WTC11 (cell line): Measurements from ENCODE around the gene RCAN1. TPM values are rescaled to one million over a fixed set of nuclear protein-coding genes. Genes with fewer than 3 reads are reported as not detected.

Experiments
- ATAC-seq: fragments of 200-7000 bp; cut with Tn5 transposase; 2 replicates; pipeline ENCODE4 v1.10.0; 2021; ENCODE audit warnings: mild to moderate bottlenecking, moderate library complexity
- CTCF ChIA-PET: fragments of 300-600 bp; sonication (Branson Sonifier 250); formaldehyde crosslinking; loops from one replicate; lab custom pipeline; 2021; ENCODE audit warnings: antibody characterized with exemption; lab: Charles Lee
- POLR2A ChIA-PET: fragments of 350-600 bp; sonication (Branson Sonifier 250); formaldehyde crosslinking; loops from one replicate; lab custom pipeline; 2021; ENCODE audit warnings: antibody characterized with exemption; lab: Charles Lee
- DNase-seq: peaks from one replicate; pipeline ENCODE4 v3.0.0; 2021; ENCODE audit warnings: low spot score
- H3K27ac Mint-ChIP-seq: 2 replicates; pipeline ENCODE4 v1.8.0; 2021; ENCODE audit warnings: mixed read lengths
- H3K27me3 Mint-ChIP-seq: 2 replicates; pipeline ENCODE4 v1.8.0; 2021; ENCODE audit warnings: low read depth, mild to moderate bottlenecking, moderate library complexity, mixed read lengths
- H3K36me3 Mint-ChIP-seq: 2 replicates; pipeline ENCODE4 v1.8.0; 2021; ENCODE audit warnings: mixed read lengths
- H3K4me1 Mint-ChIP-seq: 2 replicates; pipeline ENCODE4 v1.8.0; 2022; ENCODE audit warnings: mixed read lengths
- H3K4me3 Mint-ChIP-seq: 2 replicates; pipeline ENCODE4 v1.8.0; 2021; ENCODE audit warnings: mild to moderate bottlenecking, moderate library complexity, mixed read lengths
- H3K9me3 Mint-ChIP-seq: 2 replicates; pipeline ENCODE4 v1.8.0; 2021; ENCODE audit warnings: mixed read lengths
- ATF6 ChIP-seq: sonication (generic); formaldehyde crosslinking; IDR thresholded peaks from 2 replicates; pipeline ENCODE4 v1.8.1; 2023; ENCODE audit warnings: mild to moderate bottlenecking, missing genetic modification reagents
- IRF2 ChIP-seq: sonication (generic); formaldehyde crosslinking; IDR thresholded peaks from 2 replicates; pipeline ENCODE4 v1.8.0; 2022; ENCODE audit warnings: low read depth, missing genetic modification reagents, borderline replicate concordance
- NFATC4 ChIP-seq: fragments of 250-450 bp; sonication (Bioruptor Pico); IDR thresholded peaks from 2 replicates; pipeline ENCODE4 v1.9.0; 2021; ENCODE audit warnings: mild to moderate bottlenecking
- NFYB ChIP-seq: sonication (generic); formaldehyde crosslinking; conservative IDR thresholded peaks from 2 replicates; pipeline ENCODE4 v1.8.0; 2022; ENCODE audit warnings: low read depth, missing genetic modification reagents
- PREB ChIP-seq: sonication (generic); formaldehyde crosslinking; IDR thresholded peaks from 2 replicates; pipeline ENCODE4 v1.8.1; 2022; ENCODE audit warnings: mild to moderate bottlenecking, missing genetic modification reagents, moderate library complexity, borderline replicate concordance
- RELA ChIP-seq: sonication (generic); formaldehyde crosslinking; IDR thresholded peaks from 2 replicates; pipeline ENCODE4 v1.8.1; 2022; ENCODE audit warnings: missing genetic modification reagents, mild to moderate bottlenecking, borderline replicate concordance
- ZNF138 ChIP-seq: sonication (generic); formaldehyde crosslinking; conservative IDR thresholded peaks from 2 replicates; pipeline ENCODE4 v1.8.1; 2022; ENCODE audit warnings: mild to moderate bottlenecking, moderate library complexity, missing genetic modification reagents
- ZNF219 ChIP-seq: sonication (generic); formaldehyde crosslinking; IDR thresholded peaks from 2 replicates; pipeline ENCODE4 v1.8.0; 2023; ENCODE audit warnings: missing genetic modification reagents, mild to moderate bottlenecking, borderline replicate concordance
- ZNF263 ChIP-seq: sonication (generic); formaldehyde crosslinking; IDR thresholded peaks from 2 replicates; pipeline ENCODE4 v1.8.1; 2022; ENCODE audit warnings: low read depth, mild to moderate bottlenecking, moderate library complexity, missing genetic modification reagents
- ZNF317 ChIP-seq: sonication (generic); formaldehyde crosslinking; IDR thresholded peaks from 2 replicates; pipeline ENCODE4 v1.8.1; 2023; ENCODE audit warnings: low read depth, mild to moderate bottlenecking, moderate library complexity, missing genetic modification reagents, borderline replicate concordance
- ZNF396 ChIP-seq: fragments of 250-450 bp; sonication (Bioruptor Pico); IDR thresholded peaks from 2 replicates; pipeline ENCODE4 v1.8.0; 2021; ENCODE audit warnings: mild to moderate bottlenecking, moderate library complexity, borderline replicate concordance
- ZNF671 ChIP-seq: fragments of 250-450 bp; sonication (Bioruptor Pico); IDR thresholded peaks from 2 replicates; pipeline ENCODE4 v1.8.0; 2021; ENCODE audit warnings: mild to moderate bottlenecking
- total RNA-seq: library from RNA; stranded (reverse); gene quantifications from 3 replicates; pipeline ENCODE4 v1.2.3, GENCODE V29; 2021
- TF ChIP-seq, protein P1 (sequence below): fragments of 200-600 bp; IDR thresholded peaks from 2 replicates; pipeline ENCODE4 v1.8.0; 2022; ENCODE audit warnings: antibody characterized with exemption
- TF ChIP-seq, protein P2 (sequence below): sonication (generic); formaldehyde crosslinking; IDR thresholded peaks from 2 replicates; pipeline ENCODE4 v1.8.1; 2022; ENCODE audit warnings: mild to moderate bottlenecking, moderate library complexity, missing genetic modification reagents

Gene RCAN1
- total RNA-seq, 1 experiment from 2014 or later: 5.9 TPM

GRCh38 chr21:34603710-34604057 is 11.2 kb downstream of the RCAN1 start (continued):
- TF ChIP-seq PREB: no peak
- TF ChIP-seq ZNF219: no peak

DNA sequence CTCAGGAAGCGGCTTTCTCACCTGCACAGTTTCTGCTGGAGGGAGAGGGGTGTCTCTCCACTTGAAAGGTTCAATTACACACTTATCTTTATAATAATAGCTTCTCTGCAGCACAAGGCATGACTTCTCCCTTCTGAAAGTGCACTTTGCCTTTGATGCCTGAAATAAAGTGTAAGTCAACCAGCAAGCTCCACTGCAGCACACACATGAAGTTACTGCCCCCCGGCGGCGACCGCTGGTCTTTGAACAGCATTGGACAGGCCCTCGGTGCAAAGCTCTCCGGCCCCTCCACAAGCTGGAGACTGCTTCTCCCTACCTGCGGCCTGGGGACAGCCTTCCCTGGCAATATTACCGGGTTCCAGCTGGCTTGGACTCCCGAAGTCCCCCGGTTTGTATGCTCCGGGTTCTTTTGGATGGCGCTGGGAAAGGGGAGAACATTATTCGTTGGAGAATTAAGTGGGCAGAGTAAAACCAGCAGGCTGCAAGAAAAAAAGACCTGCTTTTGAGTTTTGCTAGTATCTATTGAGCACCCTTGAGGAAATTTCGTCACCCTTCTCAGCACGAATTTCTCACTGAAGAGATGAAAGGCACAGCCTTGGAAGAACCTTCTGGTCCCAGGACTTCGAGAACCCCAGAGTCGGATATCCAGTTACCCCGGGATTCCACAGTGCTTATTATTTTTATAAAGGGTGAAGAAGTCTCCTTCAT is 11.8 kb downstream of the RCAN1 start:
- H3K36me3 Mint-ChIP-seq: no peaks in the 10 kb centered on the region
- no peaks in the 10 kb centered on the region for H3K27me3 Mint-ChIP-seq
- peaks cover 2% of the 10 kb centered on the region for H3K9me3 Mint-ChIP-seq
- DNase-seq (peak; percentile 88), ATAC-seq (peak; percentile 99)
- TF ChIP-seq ZNF138 (CRISPR knock-in tag) (no peak), ATF6 (CRISPR knock-in tag) (no peak), ZNF396 (CRISPR knock-in tag) (no peak)
- TF ChIP-seq, protein P1, sequence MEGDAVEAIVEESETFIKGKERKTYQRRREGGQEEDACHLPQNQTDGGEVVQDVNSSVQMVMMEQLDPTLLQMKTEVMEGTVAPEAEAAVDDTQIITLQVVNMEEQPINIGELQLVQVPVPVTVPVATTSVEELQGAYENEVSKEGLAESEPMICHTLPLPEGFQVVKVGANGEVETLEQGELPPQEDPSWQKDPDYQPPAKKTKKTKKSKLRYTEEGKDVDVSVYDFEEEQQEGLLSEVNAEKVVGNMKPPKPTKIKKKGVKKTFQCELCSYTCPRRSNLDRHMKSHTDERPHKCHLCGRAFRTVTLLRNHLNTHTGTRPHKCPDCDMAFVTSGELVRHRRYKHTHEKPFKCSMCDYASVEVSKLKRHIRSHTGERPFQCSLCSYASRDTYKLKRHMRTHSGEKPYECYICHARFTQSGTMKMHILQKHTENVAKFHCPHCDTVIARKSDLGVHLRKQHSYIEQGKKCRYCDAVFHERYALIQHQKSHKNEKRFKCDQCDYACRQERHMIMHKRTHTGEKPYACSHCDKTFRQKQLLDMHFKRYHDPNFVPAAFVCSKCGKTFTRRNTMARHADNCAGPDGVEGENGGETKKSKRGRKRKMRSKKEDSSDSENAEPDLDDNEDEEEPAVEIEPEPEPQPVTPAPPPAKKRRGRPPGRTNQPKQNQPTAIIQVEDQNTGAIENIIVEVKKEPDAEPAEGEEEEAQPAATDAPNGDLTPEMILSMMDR: peak; percentile 25; the same call in 1 of the 2 replicates
- H3K4me1 Mint-ChIP-seq: peaks cover 13% of the 10 kb centered on the region
- CTCF ChIA-PET: interaction anchor here (0.5 to 8.1 kb wide), 36 partner anchors 9 to 1306 kb away, joined by 3 to 137 read pairs (median 6); no protein-coding TSS in a partner anchor
- no peak overlapping the region for H3K4me3 Mint-ChIP-seq
- POLR2A ChIA-PET: interaction anchor here (0.7 to 1.5 kb wide), 3 partner anchors 20 to 94 kb away, joined by 3 read pairs; no protein-coding TSS in a partner anchor
- no peak overlapping the region for H3K27ac Mint-ChIP-seq

GRCh38 chr21:34602061-34602460 is 12.9 kb downstream of the RCAN1 start:
- TF ChIP-seq RELA (CRISPR knock-in tag) (no peak), NFATC4 (CRISPR knock-in tag) (no peak), IRF2 (CRISPR knock-in tag) (no peak), ZNF317 (CRISPR knock-in tag) (no peak)
- TF ChIP-seq, protein P2, sequence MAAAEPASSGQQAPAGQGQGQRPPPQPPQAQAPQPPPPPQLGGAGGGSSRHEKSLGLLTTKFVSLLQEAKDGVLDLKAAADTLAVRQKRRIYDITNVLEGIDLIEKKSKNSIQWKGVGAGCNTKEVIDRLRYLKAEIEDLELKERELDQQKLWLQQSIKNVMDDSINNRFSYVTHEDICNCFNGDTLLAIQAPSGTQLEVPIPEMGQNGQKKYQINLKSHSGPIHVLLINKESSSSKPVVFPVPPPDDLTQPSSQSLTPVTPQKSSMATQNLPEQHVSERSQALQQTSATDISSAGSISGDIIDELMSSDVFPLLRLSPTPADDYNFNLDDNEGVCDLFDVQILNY (CRISPR knock-in tag): no peak
- TF ChIP-seq, all 79 proteins: peak for 0

GRCh38 chr21:34599534-34600101 is 15.3 kb downstream of the RCAN1 start:
- Mint-ChIP-seq H3K36me3 (no peaks in the 10 kb centered on the region), H3K9me3 (no peaks in the 10 kb centered on the region), H3K4me3 (no peak overlapping the region), H3K27ac (no peak overlapping the region), H3K27me3 (no peaks in the 10 kb centered on the region), H3K4me1 (peaks cover 13% of the 10 kb centered on the region)
- TF ChIP-seq ZNF263 (no peak), ZNF671 (CRISPR knock-in tag) (no peak), ZNF396 (CRISPR knock-in tag) (no peak), NFYB (CRISPR knock-in tag) (no peak)
- ATAC-seq (peak; percentile 11; the same call in 1 of the 2 replicates), DNase-seq (no peak)
- ChIA-PET POLR2A (no interaction called here), CTCF (interaction anchor here (8.1 kb wide), 1 partner anchor 90 kb away, joined by 137 read pairs; no protein-coding TSS in a partner anchor)

More at GRCh38 chr21:34602061-34602460, 12.9 kb downstream of the RCAN1 start:
- Mint-ChIP-seq H3K27me3 (no peaks in the 10 kb centered on the region), H3K4me1 (peaks cover 13% of the 10 kb centered on the region), H3K36me3 (no peaks in the 10 kb centered on the region), H3K27ac (no peak overlapping the region), H3K9me3 (no peaks in the 10 kb centered on the region), H3K4me3 (no peak overlapping the region)
- CTCF ChIA-PET: interaction anchor here (0.8 to 8.1 kb wide), 17 partner anchors 8 to 233 kb away, joined by 4 to 137 read pairs (median 12); no protein-coding TSS in a partner anchor
- ATAC-seq (no peak), DNase-seq (no peak)
- POLR2A ChIA-PET: interaction anchor here (1.5 kb wide), 1 partner anchor 92 kb away, joined by 3 read pairs; no protein-coding TSS in a partner anchor
